HepG2 (cell line): ENCODE data around the gene CORO7. TPM values are rescaled to one million over a fixed set of nuclear protein-coding genes. Genes with fewer than 3 reads are reported as not detected.
A peak's percentile ranks its signal among the peaks of the same experiment; 100 is the strongest.

Experiments used
- ARNT ChIP-seq: fragments of 450-650 bp; IDR thresholded peaks from 2 replicates; pipeline ENCODE4 v1.6.1; 2017
- CHD4 ChIP-seq: fragments of 200-600 bp; sonication (generic); IDR thresholded peaks from 2 replicates; pipeline ENCODE4 v1.7.0; 2017; ENCODE audit warnings: mild to moderate bottlenecking, low read length, borderline replicate concordance
- DBP ChIP-seq: sonication (generic); formaldehyde crosslinking; IDR thresholded peaks from 2 replicates; pipeline ENCODE4 v1.4.0; 2020; ENCODE audit warnings: missing genetic modification reagents; ENCODE audit errors: not compliant biosample characterization
- FOXK2 ChIP-seq: fragments of 450-650 bp; IDR thresholded peaks from 2 replicates; pipeline ENCODE4 v1.6.1; 2016
- GLI4 ChIP-seq: sonication (generic); formaldehyde crosslinking; IDR thresholded peaks from 2 replicates; pipeline ENCODE4 v1.5.1; 2020; ENCODE audit warnings: missing genetic modification reagents, mild to moderate bottlenecking, moderate library complexity, borderline replicate concordance
- KDM2A ChIP-seq: sonication (generic); formaldehyde crosslinking; IDR thresholded peaks from 2 replicates; pipeline ENCODE4 v1.4.0; 2020; ENCODE audit warnings: low read depth, missing genetic modification reagents, borderline replicate concordance
- KLF16 ChIP-seq, 2 experiments: sonication (generic) in 1 of 2; formaldehyde crosslinking in 1 of 2; IDR thresholded peaks; 2 replicates each; pipeline versions ENCODE4 v1.6.1 to v1.8.0; 2016 to 2023; ENCODE audit warnings: missing genetic modification reagents in 2 of 2, missing compliant biosample characterization in 1 of 2
- KMT2A ChIP-seq: sonication (generic); formaldehyde crosslinking; IDR thresholded peaks from 2 replicates; pipeline ENCODE4 v1.4.0; 2020; ENCODE audit warnings: missing genetic modification reagents
- MAFG ChIP-seq: sonication (generic); formaldehyde crosslinking; IDR thresholded peaks from 2 replicates; pipeline ENCODE4 v1.5.1; 2020; ENCODE audit warnings: mild to moderate bottlenecking, missing genetic modification reagents
- NCOA2 ChIP-seq: sonication (generic); formaldehyde crosslinking; IDR thresholded peaks from 2 replicates; pipeline ENCODE4 v1.8.0; 2022; ENCODE audit warnings: inconsistent platforms
- RCOR2 ChIP-seq: IDR thresholded peaks from 2 replicates; pipeline ENCODE4 v1.6.1; 2016; ENCODE audit warnings: missing biosample characterization, missing genetic modification reagents
- SETDB1 ChIP-seq: sonication (generic); formaldehyde crosslinking; IDR thresholded peaks from 2 replicates; pipeline ENCODE4 v1.5.1; 2020; ENCODE audit warnings: missing genetic modification reagents, mild to moderate bottlenecking, borderline replicate concordance
- SOX5 ChIP-seq: IDR thresholded peaks from 2 replicates; pipeline ENCODE4 v1.6.1; 2016; ENCODE audit warnings: borderline replicate concordance
- ZBTB33 ChIP-seq: sonication (generic); formaldehyde crosslinking; IDR thresholded peaks from 2 replicates; pipeline ENCODE4 v1.4.0; 2020; ENCODE audit warnings: missing genetic modification reagents
- ZFP36L2 ChIP-seq: sonication (generic); formaldehyde crosslinking; IDR thresholded peaks from 2 replicates; pipeline ENCODE4 v1.4.0; 2020; ENCODE audit warnings: missing genetic modification reagents
- ZNF501 ChIP-seq: sonication (generic); formaldehyde crosslinking; IDR thresholded peaks from 2 replicates; pipeline ENCODE4 v1.5.1; 2020; ENCODE audit warnings: mild to moderate bottlenecking, moderate library complexity, missing genetic modification reagents
- ZNF605 ChIP-seq: sonication (generic); formaldehyde crosslinking; IDR thresholded peaks from 2 replicates; pipeline ENCODE4 v1.8.0; 2022; ENCODE audit warnings: mild to moderate bottlenecking, missing genetic modification reagents
- ZSCAN30 ChIP-seq: sonication (generic); formaldehyde crosslinking; IDR thresholded peaks from 2 replicates; pipeline ENCODE4 v1.5.0; 2020; ENCODE audit warnings: mild to moderate bottlenecking, missing genetic modification reagents
- polyA plus RNA-seq, 8 experiments: library from polyadenylated mRNA; depleted of rRNA in 3 of 8; stranded (reverse) in 7 of 8; unstranded in 1 of 8; fragments of >200 nt; fragmentation: Illumina TruSeq in 4 of 8; extraction: Trizol in 4 of 8; gene quantifications; 2 replicates each; pipeline versions ENCODE4 v1.2.1 to v1.2.3, GENCODE V29; 2011 to 2016; ENCODE audit warnings: low read depth in 4 of 8, missing spikeins in 1 of 8, mixed read lengths in 1 of 8; ENCODE audit not compliant: insufficient read depth in 1 of 8
- total RNA-seq, 5 experiments: library from RNA; depleted of rRNA; stranded (reverse); fragments of >200 nt; fragmentation: Illumina TruSeq; extraction: Trizol; gene quantifications; 2 replicates each; pipeline ENCODE4 v1.2.3, GENCODE V29; 2016; ENCODE audit warnings: low read depth in 1 of 5
- TF ChIP-seq, protein P1 (sequence below): sonication (generic); formaldehyde crosslinking; IDR thresholded peaks from 2 replicates; pipeline ENCODE4 v1.8.0; 2022; ENCODE audit warnings: mild to moderate bottlenecking, missing genetic modification reagents; ENCODE audit not compliant: insufficient replicate concordance
- TF ChIP-seq, protein P2 (sequence below), 2 experiments: sonication (generic) in 1 of 2; formaldehyde crosslinking in 1 of 2; IDR thresholded peaks; 2 replicates each; pipeline versions ENCODE4 v1.4.0 to v1.6.1; 2016 to 2020; ENCODE audit warnings: borderline replicate concordance in 1 of 2, low read depth in 1 of 2, mild to moderate bottlenecking in 1 of 2, missing genetic modification reagents in 1 of 2

The CORO7 gene
- total and polyA plus RNA-seq, 2 of the 13 experiments (the other 11 are each of a cell fraction or from before 2014, with no cell fraction given), result 9.9 to 14.3 TPM

DNA sequence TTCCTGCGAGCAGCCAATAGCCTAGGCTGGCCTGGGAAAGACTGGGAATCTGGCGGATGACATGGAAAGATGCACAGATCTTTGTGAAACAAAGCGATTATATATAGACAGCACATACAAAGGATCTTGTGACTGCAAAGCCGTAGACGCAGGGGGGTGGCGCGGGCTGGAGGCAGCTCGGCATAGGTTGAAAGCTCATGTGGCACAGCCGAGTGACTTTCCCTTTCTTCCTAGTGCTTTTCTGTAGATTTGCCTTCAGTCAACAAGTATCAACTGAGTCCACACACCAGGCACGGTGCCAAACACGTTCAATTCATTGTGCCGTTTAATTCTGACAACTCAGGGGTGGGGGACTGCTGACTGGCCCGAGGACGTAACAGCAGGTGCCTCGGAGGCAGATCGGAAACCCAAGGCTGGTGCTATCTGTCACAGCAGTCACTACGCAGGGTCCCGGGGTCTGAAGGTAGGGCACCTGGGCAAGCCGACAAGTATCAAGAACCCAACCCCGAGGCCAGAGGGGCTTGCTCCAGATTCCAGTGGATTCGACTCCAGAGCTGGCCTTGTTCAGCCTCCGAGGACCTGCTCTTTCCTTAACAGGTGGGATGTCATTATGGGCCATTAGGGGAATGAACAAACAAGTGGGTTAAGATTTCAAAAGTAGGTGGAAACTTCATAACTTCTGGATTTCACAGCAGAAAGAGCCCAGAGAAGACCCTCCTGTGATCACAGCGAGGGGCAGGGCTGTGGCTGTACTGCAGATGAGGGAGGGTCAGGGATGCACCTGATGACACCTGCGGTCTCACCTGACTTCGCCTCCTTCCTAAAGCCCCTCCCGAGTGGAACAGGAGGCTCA, 71.2 kb downstream of the CORO7 start (continued):
- no peak for TF ChIP-seq KLF16 (CRISPR knock-in tag; IDR thresholded peaks at IDR 0.05)
- TF ChIP-seq ZNF605 (CRISPR knock-in tag), result 0 out of 2 replicates have a peak, but pooled peaks have one; percentile 41
- no peak for TF ChIP-seq ZSCAN30 (CRISPR knock-in tag)
- peak; percentile 72; the same call in 1 of the 2 replicates for TF ChIP-seq SOX5 (CRISPR knock-in tag)
- TF ChIP-seq, protein P1, sequence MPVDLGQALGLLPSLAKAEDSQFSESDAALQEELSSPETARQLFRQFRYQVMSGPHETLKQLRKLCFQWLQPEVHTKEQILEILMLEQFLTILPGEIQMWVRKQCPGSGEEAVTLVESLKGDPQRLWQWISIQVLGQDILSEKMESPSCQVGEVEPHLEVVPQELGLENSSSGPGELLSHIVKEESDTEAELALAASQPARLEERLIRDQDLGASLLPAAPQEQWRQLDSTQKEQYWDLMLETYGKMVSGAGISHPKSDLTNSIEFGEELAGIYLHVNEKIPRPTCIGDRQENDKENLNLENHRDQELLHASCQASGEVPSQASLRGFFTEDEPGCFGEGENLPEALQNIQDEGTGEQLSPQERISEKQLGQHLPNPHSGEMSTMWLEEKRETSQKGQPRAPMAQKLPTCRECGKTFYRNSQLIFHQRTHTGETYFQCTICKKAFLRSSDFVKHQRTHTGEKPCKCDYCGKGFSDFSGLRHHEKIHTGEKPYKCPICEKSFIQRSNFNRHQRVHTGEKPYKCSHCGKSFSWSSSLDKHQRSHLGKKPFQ (CRISPR knock-in tag), result peak; percentile 60
- TF ChIP-seq ZFP36L2 (CRISPR knock-in tag), result no peak
- 0 out of 2 replicates have a peak, but pooled peaks have one; percentile 69 for TF ChIP-seq GLI4 (CRISPR knock-in tag)
- TF ChIP-seq RCOR2 (CRISPR knock-in tag), result no peak
- peak; percentile 15; the same call in 1 of the 2 replicates for TF ChIP-seq ZBTB33 (CRISPR knock-in tag)
- no peak for TF ChIP-seq DBP (CRISPR knock-in tag)
- no peak for TF ChIP-seq SETDB1 (CRISPR knock-in tag)
- peak; percentile 48; the same call in 1 of the 2 replicates for TF ChIP-seq ZNF501
- TF ChIP-seq KDM2A (CRISPR knock-in tag), result peak; percentile 50; the same call in 1 of the 2 replicates
- TF ChIP-seq FOXK2, result 0 out of 2 replicates have a peak, but pooled peaks have one; percentile 8
- no peak for TF ChIP-seq ARNT
- TF ChIP-seq CHD4, result no peak
- TF ChIP-seq, protein P2, sequence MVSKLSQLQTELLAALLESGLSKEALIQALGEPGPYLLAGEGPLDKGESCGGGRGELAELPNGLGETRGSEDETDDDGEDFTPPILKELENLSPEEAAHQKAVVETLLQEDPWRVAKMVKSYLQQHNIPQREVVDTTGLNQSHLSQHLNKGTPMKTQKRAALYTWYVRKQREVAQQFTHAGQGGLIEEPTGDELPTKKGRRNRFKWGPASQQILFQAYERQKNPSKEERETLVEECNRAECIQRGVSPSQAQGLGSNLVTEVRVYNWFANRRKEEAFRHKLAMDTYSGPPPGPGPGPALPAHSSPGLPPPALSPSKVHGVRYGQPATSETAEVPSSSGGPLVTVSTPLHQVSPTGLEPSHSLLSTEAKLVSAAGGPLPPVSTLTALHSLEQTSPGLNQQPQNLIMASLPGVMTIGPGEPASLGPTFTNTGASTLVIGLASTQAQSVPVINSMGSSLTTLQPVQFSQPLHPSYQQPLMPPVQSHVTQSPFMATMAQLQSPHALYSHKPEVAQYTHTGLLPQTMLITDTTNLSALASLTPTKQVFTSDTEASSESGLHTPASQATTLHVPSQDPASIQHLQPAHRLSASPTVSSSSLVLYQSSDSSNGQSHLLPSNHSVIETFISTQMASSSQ (IDR thresholded peaks at IDR 0.05; ENCODE audit: low read depth), result no peak
- TF ChIP-seq, protein P2 (CRISPR knock-in tag; IDR thresholded peaks at IDR 0.05; ENCODE audit: borderline replicate concordance), result no peak
- no peak for TF ChIP-seq MAFG
- TF ChIP-seq NCOA2 (CRISPR knock-in tag), result no peak
- 0 out of 2 replicates have a peak, but pooled peaks have one; percentile 10 for TF ChIP-seq KMT2A
